Measurements from ENCODE around the gene PLCL1.

The PLCL1 gene

GRCh38 chr2:197929886-197930227 lies 125.5 kb downstream of the PLCL1 start:
- TF ChIP-seq CTCF (IDR thresholded peaks at IDR 0.05; ENCODE audit: low read depth, low read length, missing control alignments) = no peak
- Histone ChIP-seq H3K4me3 (ENCODE audit: low read depth, low read length) (no peak overlapping the region), H3K27me3 (replicated peaks) (no peaks in the 10 kb centered on the region), H3K27ac (no peak overlapping the region), H3K36me3 (replicated peaks) (no peaks in the 10 kb centered on the region)
- DNase-seq = no peak
- in situ Hi-C loops (cut with HindIII; ENCODE audit: low pct_ligation_motif_present, low sequenced_read_pairs) = no loop called here

GRCh38 chr2:197930570-197931278 lies 126.3 kb downstream of the PLCL1 start:
- DNase-seq = no peak
- in situ Hi-C loops (cut with HindIII; ENCODE audit: low pct_ligation_motif_present, low sequenced_read_pairs) = no loop called here
- no peak overlapping the region for H3K27ac ChIP-seq
- H3K36me3 ChIP-seq (replicated peaks) = no peaks in the 10 kb centered on the region
- H3K27me3 ChIP-seq (replicated peaks) = no peaks in the 10 kb centered on the region
- H3K4me3 ChIP-seq (ENCODE audit: low read depth, low read length) = no peak overlapping the region
- TF ChIP-seq CTCF (IDR thresholded peaks at IDR 0.05; ENCODE audit: low read depth, low read length, missing control alignments) = no peak

GRCh38 chr2:197931661-197932312 lies 127.4 kb downstream of the PLCL1 start:
- no peak for DNase-seq
- in situ Hi-C loops (cut with HindIII; ENCODE audit: low pct_ligation_motif_present, low sequenced_read_pairs) = no loop called here
- no peak for TF ChIP-seq CTCF (IDR thresholded peaks at IDR 0.05; ENCODE audit: low read depth, low read length, missing control alignments)
- H3K36me3 ChIP-seq (replicated peaks) = no peaks in the 10 kb centered on the region
- H3K27ac ChIP-seq = no peak overlapping the region
- H3K4me3 ChIP-seq (ENCODE audit: low read depth, low read length) = no peak overlapping the region
- no peaks in the 10 kb centered on the region for H3K27me3 ChIP-seq (replicated peaks)

- TF ChIP-seq CTCF (IDR thresholded peaks at IDR 0.05; ENCODE audit: low read depth, low read length, missing control alignments) = no peak
- H3K27ac ChIP-seq = no peak overlapping the region
- H3K27me3 ChIP-seq (replicated peaks) = no peaks in the 10 kb centered on the region
- no peaks in the 10 kb centered on the region for H3K36me3 ChIP-seq (replicated peaks)
- in situ Hi-C loops (cut with HindIII; ENCODE audit: low pct_ligation_motif_present, low sequenced_read_pairs) = no loop called here
- DNase-seq = no peak
- no peak overlapping the region for H3K4me3 ChIP-seq (ENCODE audit: low read depth, low read length)
These were observed 128.0 kb downstream of the PLCL1 start for GRCh38 chr2:197932374-197932773.

- Histone ChIP-seq H3K4me3 (ENCODE audit: low read depth, low read length) (no peak overlapping the region), H3K36me3 (replicated peaks) (no peaks in the 10 kb centered on the region), H3K27ac (no peak overlapping the region), H3K27me3 (replicated peaks) (no peaks in the 10 kb centered on the region)
- TF ChIP-seq CTCF (IDR thresholded peaks at IDR 0.05; ENCODE audit: low read depth, low read length, missing control alignments) = no peak
- in situ Hi-C loops (cut with HindIII; ENCODE audit: low pct_ligation_motif_present, low sequenced_read_pairs) = no loop called here
- DNase-seq = no peak
These were observed 130.0 kb downstream of the PLCL1 start for GRCh38 chr2:197934261-197934933.
